SK-N-SH (cell line): ENCODE results near the gene SAMD4A. TPM values are rescaled to one million over a fixed set of nuclear protein-coding genes. Genes with fewer than 3 reads are reported as not detected.

Source experiments
- CTCF ChIA-PET: fragments of 300-600, 350-600 bp; formaldehyde crosslinking; extraction: SDS; loops from one replicate; lab custom pipeline; 2021; lab: Yijun Ruan, JAX
- POLR2A ChIA-PET: fragments of 350-600 bp; sonication (Branson Sonifier 250); formaldehyde crosslinking; extraction: SDS; loops from one replicate; lab custom pipeline; 2020; ENCODE audit warnings: antibody characterized with exemption, inconsistent platforms; lab: Yijun Ruan, JAX
- DNase-seq: peaks from one replicate; pipeline ENCODE4 v3.0.0; 2012
- H2AFZ ChIP-seq: fragments of 200-600 bp; sonication (generic); 2 replicates; pipeline ENCODE4 v1.8.1; 2016; ENCODE audit warnings: antibody characterized with exemption, mild to moderate bottlenecking, low read depth
- H3F3A ChIP-seq: fragments of 200-600 bp; sonication (generic); replicated peaks from 2 replicates; pipeline ENCODE3; 2016; ENCODE audit warnings: antibody characterized with exemption, mild to moderate bottlenecking; ENCODE audit not compliant: insufficient read depth
- H3K27ac ChIP-seq, 2 experiments: fragments of 200-500 bp in 1 of 2; fragments of 200-600 bp in 1 of 2; sonication (Bioruptor generic) in 1 of 2; sonication (generic), shearing (Covaris generic) in 1 of 2; 2 replicates each; pipeline versions ENCODE4 v1.5.1 to v1.6.1; 2014 to 2016; ENCODE audit warnings: low read depth in 2 of 2, inconsistent platforms in 1 of 2, low read length in 1 of 2, mild to moderate bottlenecking in 1 of 2, mixed read lengths in 1 of 2
- H3K27me3 ChIP-seq: fragments of 200-600 bp; sonication (generic), shearing (Covaris generic); 2 replicates; pipeline ENCODE4 v1.6.1; 2016; ENCODE audit warnings: mixed run types; ENCODE audit not compliant: insufficient read depth
- H3K36me3 ChIP-seq, 2 experiments: fragments of 200-500 bp in 1 of 2; fragments of 200-600 bp in 1 of 2; sonication (Bioruptor generic) in 1 of 2; sonication (generic) in 1 of 2; replicated peaks in 1 of 2; 2 replicates each; pipeline versions ENCODE3 to v1.5.1; 2014 to 2016; ENCODE audit warnings: low read length in 1 of 2, mild to moderate bottlenecking in 1 of 2; ENCODE audit not compliant: insufficient read depth in 2 of 2, control insufficient read depth in 1 of 2
- H3K4me1 ChIP-seq, 2 experiments: fragments of 200-500 bp in 1 of 2; fragments of 200-600 bp in 1 of 2; sonication (Bioruptor generic) in 1 of 2; sonication (generic), shearing (Covaris generic) in 1 of 2; 2 replicates each; pipeline versions ENCODE4 v1.5.1 to v1.6.1; 2014 to 2016; ENCODE audit warnings: low read depth in 1 of 2, low read length in 1 of 2, mixed run types in 1 of 2; ENCODE audit not compliant: insufficient read depth in 2 of 2, control insufficient read depth in 1 of 2
- H3K4me2 ChIP-seq: fragments of 200-600 bp; sonication (generic), shearing (Covaris generic); 2 replicates; pipeline ENCODE4 v1.6.1; 2017; ENCODE audit warnings: mixed run types
- H3K4me3 ChIP-seq, 2 experiments: fragments of 200-500 bp in 1 of 2; fragments of 200-600 bp in 1 of 2; sonication (Bioruptor generic) in 1 of 2; sonication (generic), shearing (Covaris generic) in 1 of 2; 2 replicates each; pipeline versions ENCODE4 v1.5.1 to v1.8.1; 2014 to 2016; ENCODE audit warnings: low read depth in 2 of 2, inconsistent platforms in 1 of 2, low read length in 1 of 2, mild to moderate bottlenecking in 1 of 2, mixed read lengths in 1 of 2, moderate library complexity in 1 of 2
- H3K79me2 ChIP-seq: fragments of 200-600 bp; sonication (generic); 2 replicates; pipeline ENCODE4 v1.8.1; 2017; ENCODE audit warnings: mild to moderate bottlenecking; ENCODE audit not compliant: insufficient read depth
- H3K9ac ChIP-seq: fragments of 200-600 bp; sonication (generic); 2 replicates; pipeline ENCODE4 v1.6.1; 2017; ENCODE audit warnings: mixed run types
- H3K9me2 ChIP-seq: fragments of 200-600 bp; sonication (generic); 2 replicates; pipeline ENCODE4 v1.6.1; 2017; ENCODE audit warnings: mixed run types
- H3K9me3 ChIP-seq: fragments of 200-600 bp; sonication (generic); 2 replicates; pipeline ENCODE4 v1.6.1; 2017; ENCODE audit warnings: mixed run types, mild to moderate bottlenecking, moderate library complexity
- H4K20me1 ChIP-seq: fragments of 200-600 bp; sonication (generic); 2 replicates; pipeline ENCODE4 v1.6.1; 2017; ENCODE audit warnings: mild to moderate bottlenecking, mixed run types; ENCODE audit not compliant: insufficient read depth
- ELF1 ChIP-seq: IDR thresholded peaks from 2 replicates; pipeline ENCODE4 v1.4.0; 2012
- EZH2phosphoT487 ChIP-seq: fragments of 200-600 bp; sonication (generic); IDR thresholded peaks from 2 replicates; pipeline ENCODE4 v1.6.1; 2017; ENCODE audit warnings: low read depth, mixed run types, mild to moderate bottlenecking, antibody characterized with exemption, moderate library complexity, borderline replicate concordance
- FOXJ3 ChIP-seq: sonication (generic); formaldehyde crosslinking; IDR thresholded peaks from 2 replicates; pipeline ENCODE4 v1.5.1; 2020; ENCODE audit warnings: mild to moderate bottlenecking, missing genetic modification reagents
- FOXM1 ChIP-seq: IDR thresholded peaks from 2 replicates; pipeline ENCODE4 v1.4.0; 2012; ENCODE audit warnings: low read depth, mild to moderate bottlenecking
- GABPA ChIP-seq: IDR thresholded peaks from 2 replicates; pipeline ENCODE4 v1.4.0; 2012; ENCODE audit warnings: low read depth, mild to moderate bottlenecking
- IRF3 ChIP-seq: fragments of 150-350 bp; IDR thresholded peaks from 2 replicates; pipeline ENCODE4 v1.6.1; 2016; ENCODE audit warnings: mild to moderate bottlenecking, low read depth, low read length
- JUND ChIP-seq: IDR thresholded peaks from 2 replicates; pipeline ENCODE4 v1.4.0; 2012
- MAX ChIP-seq: IDR thresholded peaks from 2 replicates; pipeline ENCODE4 v1.4.0; 2012; ENCODE audit warnings: low read depth
- MEF2A ChIP-seq: IDR thresholded peaks from 2 replicates; pipeline ENCODE4 v1.4.0; 2012; ENCODE audit warnings: low read depth, borderline replicate concordance
- MXI1 ChIP-seq: IDR thresholded peaks from 2 replicates; pipeline ENCODE4 v1.6.1; 2012; ENCODE audit warnings: mild to moderate bottlenecking, low read depth, low read length, improper control_type of control experiment
- POLR2AphosphoS5 ChIP-seq: IDR thresholded peaks from 2 replicates; pipeline ENCODE4 v1.6.1; 2012; ENCODE audit warnings: low read depth, low read length
- SIN3A ChIP-seq: IDR thresholded peaks from 2 replicates; pipeline ENCODE4 v1.6.1; 2012; ENCODE audit warnings: low read depth, mild to moderate bottlenecking, low read length, moderate library complexity, borderline replicate concordance
- TAF1 ChIP-seq: IDR thresholded peaks from 2 replicates; pipeline ENCODE4 v1.6.1; 2012; ENCODE audit warnings: low read depth, mild to moderate bottlenecking, low read length, moderate library complexity, borderline replicate concordance
- TCF12 ChIP-seq: IDR thresholded peaks from 2 replicates; pipeline ENCODE4 v1.4.0; 2012
- USF2 ChIP-seq: fragments of 150-350 bp; IDR thresholded peaks from 2 replicates; pipeline ENCODE4 v1.6.1; 2017; ENCODE audit warnings: antibody characterized with exemption, low read length, low read depth, borderline replicate concordance
- WGBS: methylation state at CpG from one replicate; pipeline ENCODE4 v1.1.6; 2017; ENCODE audit warnings: low lambda C conversion rate; 5-methylcytosine and 5-hydroxymethylcytosine counted together
- polyA plus RNA-seq, 3 experiments: library from polyadenylated mRNA; depleted of rRNA; stranded (reverse); fragments of >200 nt; gene quantifications; 2 replicates each; pipeline ENCODE4 v1.2.3, GENCODE V29; 2012
- TF ChIP-seq, protein P1 (sequence below): fragments of 200-600 bp; sonication (generic); IDR thresholded peaks from 2 replicates; pipeline ENCODE4 v1.6.1; 2017; ENCODE audit warnings: antibody characterized with exemption, mild to moderate bottlenecking, moderate library complexity

Gene SAMD4A
- polyA plus RNA-seq, 1 of the 3 experiments (the other 2 are of a cell fraction) = 5.0 TPM

GRCh38 chr14:54792288-54792687 is 225.4 kb downstream of the SAMD4A start:
- Histone ChIP-seq H3K4me1 (peaks cover 3 to 9% of the 10 kb centered on the region in 2 experiments; a peak in 3 of 4 replicates), H3K36me3 (peaks cover 37 to 42% of the 10 kb centered on the region in 2 experiments), H3K79me2 (no peaks in the 10 kb centered on the region), H2AFZ (no peak overlapping the region), H4K20me1 (no peaks in the 10 kb centered on the region), H3K4me3 (no peak overlapping the region), H3K9me3 (no peaks in the 10 kb centered on the region), H3K4me2 (no peak overlapping the region), H3K27ac (no peak overlapping the region), H3K9me2 (no peaks in the 10 kb centered on the region), H3F3A (peaks cover 27% of the 10 kb centered on the region), H3K27me3 (no peaks in the 10 kb centered on the region), H3K9ac (no peak overlapping the region)
- CTCF ChIA-PET = interaction anchor here (0.9 to 5.7 kb wide), 2 partner anchors 13 to 19 kb away, joined by 4 to 49 read pairs; no protein-coding TSS in a partner anchor
- TF ChIP-seq, protein P1, sequence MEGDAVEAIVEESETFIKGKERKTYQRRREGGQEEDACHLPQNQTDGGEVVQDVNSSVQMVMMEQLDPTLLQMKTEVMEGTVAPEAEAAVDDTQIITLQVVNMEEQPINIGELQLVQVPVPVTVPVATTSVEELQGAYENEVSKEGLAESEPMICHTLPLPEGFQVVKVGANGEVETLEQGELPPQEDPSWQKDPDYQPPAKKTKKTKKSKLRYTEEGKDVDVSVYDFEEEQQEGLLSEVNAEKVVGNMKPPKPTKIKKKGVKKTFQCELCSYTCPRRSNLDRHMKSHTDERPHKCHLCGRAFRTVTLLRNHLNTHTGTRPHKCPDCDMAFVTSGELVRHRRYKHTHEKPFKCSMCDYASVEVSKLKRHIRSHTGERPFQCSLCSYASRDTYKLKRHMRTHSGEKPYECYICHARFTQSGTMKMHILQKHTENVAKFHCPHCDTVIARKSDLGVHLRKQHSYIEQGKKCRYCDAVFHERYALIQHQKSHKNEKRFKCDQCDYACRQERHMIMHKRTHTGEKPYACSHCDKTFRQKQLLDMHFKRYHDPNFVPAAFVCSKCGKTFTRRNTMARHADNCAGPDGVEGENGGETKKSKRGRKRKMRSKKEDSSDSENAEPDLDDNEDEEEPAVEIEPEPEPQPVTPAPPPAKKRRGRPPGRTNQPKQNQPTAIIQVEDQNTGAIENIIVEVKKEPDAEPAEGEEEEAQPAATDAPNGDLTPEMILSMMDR = no peak
- TF ChIP-seq MEF2A = no peak
- no peak for TF ChIP-seq MAX
- TF ChIP-seq ELF1 = no peak
- no peak for TF ChIP-seq JUND
- no peak for TF ChIP-seq POLR2AphosphoS5
- TF ChIP-seq TAF1 = no peak
- no peak for TF ChIP-seq IRF3
- TF ChIP-seq GABPA = no peak
- TF ChIP-seq SIN3A = no peak
- no peak for TF ChIP-seq USF2
- TF ChIP-seq FOXJ3 (CRISPR knock-in tag) = no peak
- TF ChIP-seq EZH2phosphoT487 = no peak
- no peak for TF ChIP-seq FOXM1
- no peak for TF ChIP-seq TCF12
- TF ChIP-seq MXI1 = no peak
- POLR2A ChIA-PET = no interaction called here
- DNase-seq = no peak
- WGBS = 90% methylated on average over 5 of the region's 6 CpGs
